Measurements from ENCODE around the gene AGER.
"Not testable (repeated sequence)": the region's sequence is repeated elsewhere in the genome, so short reads cannot be mapped to it uniquely, and the experiment has no call there.

Gene AGER

DNA sequence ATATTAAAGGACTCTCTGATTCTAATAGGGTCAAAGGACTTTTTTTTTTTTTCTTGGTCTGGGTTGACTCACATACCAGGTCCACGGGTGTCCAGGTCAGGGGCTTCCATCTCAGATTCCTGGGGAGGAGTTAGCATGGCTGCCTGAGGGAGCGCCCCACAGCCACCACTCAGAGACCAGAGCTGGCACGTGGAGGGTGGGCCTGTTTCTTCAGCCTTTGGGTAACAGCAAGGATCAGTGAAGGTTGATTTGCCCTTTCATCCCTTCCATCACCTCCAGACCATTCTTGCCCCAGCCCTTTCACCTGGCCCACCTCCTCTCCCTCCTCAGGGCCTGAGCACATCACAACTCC lies 14.3 kb upstream of the AGER start:
- DNase-seq = no peak

GRCh38 chr6:32196682-32197616 lies 12.9 kb upstream of the AGER start:
- DNase-seq = no peak

DNA sequence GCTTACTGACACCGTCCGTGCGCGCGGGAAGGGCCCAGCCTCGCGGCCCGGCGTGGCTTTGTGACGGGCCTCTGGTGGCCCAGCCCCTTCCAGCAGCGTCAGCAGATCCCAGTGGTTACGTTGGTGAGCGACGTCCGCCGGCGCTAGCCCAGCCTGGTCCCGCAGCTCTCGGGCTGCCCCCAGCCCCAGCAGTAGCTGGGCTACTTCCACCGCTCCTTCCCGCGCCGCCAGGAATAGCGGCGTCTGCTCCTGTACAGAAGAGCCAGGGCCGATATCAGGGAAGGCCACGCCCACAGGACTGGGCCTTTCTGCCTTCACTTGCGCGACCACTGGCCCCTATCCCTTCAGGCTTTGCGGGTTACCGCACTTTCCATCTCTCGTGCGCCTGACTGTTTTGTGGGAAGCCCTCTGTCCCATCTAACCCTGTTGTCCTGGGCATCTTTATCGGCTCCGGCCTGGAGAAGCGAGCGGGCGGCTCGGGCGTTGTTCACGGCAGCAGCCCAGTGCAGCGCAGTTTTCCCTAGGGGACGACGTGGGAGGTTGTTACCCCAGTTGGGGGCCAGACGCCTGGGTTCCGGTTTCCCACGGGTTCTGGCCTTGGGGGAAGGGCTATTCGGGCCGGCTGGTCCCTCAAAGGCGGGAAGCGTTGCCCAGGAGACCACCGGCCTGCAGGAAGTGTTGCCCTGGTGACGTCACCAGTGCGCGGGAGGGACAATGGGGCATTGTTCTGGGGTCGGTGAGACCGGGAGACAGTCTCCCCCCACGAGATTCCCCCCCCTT lies 12.0 kb upstream of the AGER start:
- peak; percentile 19 for DNase-seq

DNA sequence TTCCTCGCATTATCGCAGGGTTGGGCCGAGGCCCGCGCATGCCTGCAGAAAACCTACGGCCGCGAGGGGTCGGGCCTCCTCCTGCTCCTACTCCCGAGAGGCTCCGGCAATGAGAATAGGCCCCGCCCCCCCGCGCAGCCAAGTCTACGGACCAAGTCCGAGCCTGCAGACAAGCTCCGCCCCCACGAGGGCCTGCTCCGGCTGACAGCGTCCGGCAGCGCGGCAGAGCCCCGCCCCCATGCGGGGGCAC lies 11.5 kb upstream of the AGER start:
- peak; percentile 97 for DNase-seq

GRCh38 chr6:32194825-32195651 lies 11.0 kb upstream of the AGER start:
- no peak for DNase-seq

GRCh38 chr6:32194388-32194787 lies 10.3 kb upstream of the AGER start:
- DNase-seq = no peak

GRCh38 chr6:32193096-32193495 lies 9.0 kb upstream of the AGER start:
- not testable (repeated sequence) for DNase-seq

- DNase-seq = no peak
Observed at GRCh38 chr6:32192608-32193039, 8.6 kb upstream of the AGER start, which contains the start of gene GPSM3. Gene GPSM3, minus strand, starts transcription at chr6:32192643. Its CDS starts 130 bp downstream, at chr6:32192513.

GRCh38 chr6:32191696-32192607 lies 7.9 kb upstream of the AGER start:
- no peak for DNase-seq

GRCh38 chr6:32190911-32191677 lies 7.0 kb upstream of the AGER start:
- DNase-seq = no peak

DNA sequence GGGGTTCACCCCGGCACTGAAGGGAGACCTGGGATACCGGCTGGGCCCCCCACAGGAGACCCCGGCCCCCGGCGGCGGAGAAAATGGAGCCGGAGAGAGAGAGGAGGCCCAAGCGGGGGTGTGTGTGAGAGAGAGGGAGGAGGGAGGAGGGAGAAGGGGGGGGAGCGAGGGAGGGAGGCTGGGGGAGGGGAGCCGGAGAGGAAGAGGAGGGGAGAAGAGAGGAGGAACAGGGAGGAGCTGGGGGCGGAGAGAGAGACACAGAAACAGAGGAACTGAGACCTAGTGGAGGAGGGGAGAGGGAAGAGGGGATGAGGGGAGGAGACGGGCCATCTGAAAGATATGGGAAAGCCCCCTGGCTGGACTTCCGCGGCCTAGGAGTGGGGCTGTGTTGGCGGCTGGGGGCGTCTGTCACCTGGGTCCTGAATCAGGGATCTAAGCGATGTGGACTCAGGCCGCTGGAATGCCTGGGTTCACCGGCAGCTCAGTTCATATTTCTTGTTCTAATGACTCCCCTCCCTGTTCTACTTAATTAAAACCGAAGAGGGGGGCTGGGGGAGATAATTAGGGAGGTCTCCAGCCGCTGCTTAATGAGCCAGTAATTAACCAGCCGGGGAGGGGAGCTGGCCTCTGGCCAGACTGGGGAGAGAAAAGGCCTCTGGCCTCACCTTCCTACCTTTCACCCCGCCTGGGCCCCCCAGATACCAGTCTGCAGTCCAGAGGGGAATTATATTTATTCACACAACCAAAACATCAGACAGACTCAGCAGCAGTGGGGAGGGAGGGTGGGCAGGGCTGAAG lies 6.2 kb upstream of the AGER start, which contains the start of gene PBX2:
PBX2 (minus strand) TSS at position 149 of the 798 bp plus-strand sequence. CDS start 287 bp downstream, outside the sequence.
- peak; percentile 81 for DNase-seq

DNA sequence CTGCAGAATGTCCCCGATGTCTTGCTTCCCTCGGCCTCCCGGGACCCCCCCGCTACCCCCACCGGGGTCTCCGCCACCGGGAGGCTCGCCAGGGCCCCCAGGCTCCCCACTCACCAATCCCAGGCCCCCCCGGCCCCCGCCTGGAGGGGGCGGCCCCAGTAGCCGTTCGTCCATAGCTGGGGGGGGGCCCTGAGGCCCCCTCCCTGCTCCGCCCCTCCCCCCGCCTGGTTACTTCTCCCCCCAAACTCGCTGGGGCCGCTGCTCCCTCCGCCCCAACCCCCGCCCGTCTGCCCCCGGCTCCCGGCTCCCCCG lies 5.6 kb upstream of the AGER start:
- no peak for DNase-seq

DNA sequence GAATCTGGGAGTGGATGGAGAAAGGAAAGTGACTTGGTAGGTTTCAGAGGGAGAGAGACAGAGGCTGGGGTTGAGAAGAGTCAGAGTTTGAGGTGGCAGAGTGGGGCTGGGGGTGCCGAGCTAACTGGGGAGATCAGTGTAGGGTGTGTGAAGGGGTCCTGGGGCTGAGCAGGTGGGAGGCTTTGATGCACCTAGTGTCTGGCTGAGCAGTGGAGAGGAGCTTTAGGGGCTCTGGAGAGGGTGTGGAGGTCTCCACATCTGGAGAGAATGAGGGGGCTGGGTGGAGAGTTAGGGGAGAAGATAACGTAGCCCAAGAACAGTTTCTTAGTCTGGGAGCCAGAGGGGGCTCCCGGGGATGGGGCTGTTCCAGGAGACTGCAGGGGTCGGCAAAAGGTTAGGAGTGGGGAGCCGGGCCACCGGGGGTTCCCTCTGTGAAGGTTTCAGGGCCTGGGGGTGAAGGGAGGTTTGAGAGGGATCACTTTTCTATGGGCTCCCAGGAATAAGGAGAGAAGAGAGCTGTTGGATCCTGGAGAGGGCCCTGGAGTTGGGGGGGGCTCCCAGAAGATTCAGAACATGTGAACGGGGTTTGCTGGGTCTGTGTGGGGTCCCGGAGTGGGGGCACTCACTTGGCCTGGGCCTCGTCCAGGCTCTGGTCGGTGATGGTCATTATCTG lies 5.2 kb upstream of the AGER start:
- no peak for DNase-seq

GRCh38 chr6:32188381-32189068 lies 4.5 kb upstream of the AGER start:
- no peak for DNase-seq

DNA sequence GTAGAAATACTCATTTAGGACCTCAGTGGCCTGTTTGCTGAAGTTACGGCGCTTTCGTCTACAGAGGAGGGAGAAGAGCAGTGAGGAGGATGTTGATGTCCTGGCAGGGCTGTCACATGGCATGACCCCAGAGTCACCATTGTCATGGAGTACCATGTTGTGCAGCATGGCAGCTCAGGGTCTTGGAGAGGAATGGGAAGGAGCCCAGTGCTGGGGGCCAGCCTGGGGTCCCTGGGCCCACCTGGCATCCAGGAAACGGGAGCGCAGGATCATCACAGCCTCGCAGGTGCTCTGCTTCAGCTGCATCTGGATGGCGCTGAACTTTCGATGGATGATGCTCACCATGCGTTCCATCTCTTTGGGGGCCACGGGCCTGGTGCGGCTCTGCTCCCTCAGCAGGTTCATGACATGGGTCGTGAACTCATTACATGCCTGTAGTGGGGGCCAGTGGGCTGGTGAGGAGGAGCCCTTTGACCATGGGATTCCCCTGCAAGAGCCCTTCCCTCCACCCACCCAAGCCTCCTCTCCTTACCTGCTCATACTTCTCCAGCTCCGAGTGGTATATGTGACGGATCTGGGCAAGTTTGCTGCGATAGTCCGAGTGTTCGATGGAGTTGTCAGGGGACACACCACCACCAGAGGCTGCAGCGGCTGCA lies 3.8 kb upstream of the AGER start:
- DNase-seq = not testable (repeated sequence)

DNA sequence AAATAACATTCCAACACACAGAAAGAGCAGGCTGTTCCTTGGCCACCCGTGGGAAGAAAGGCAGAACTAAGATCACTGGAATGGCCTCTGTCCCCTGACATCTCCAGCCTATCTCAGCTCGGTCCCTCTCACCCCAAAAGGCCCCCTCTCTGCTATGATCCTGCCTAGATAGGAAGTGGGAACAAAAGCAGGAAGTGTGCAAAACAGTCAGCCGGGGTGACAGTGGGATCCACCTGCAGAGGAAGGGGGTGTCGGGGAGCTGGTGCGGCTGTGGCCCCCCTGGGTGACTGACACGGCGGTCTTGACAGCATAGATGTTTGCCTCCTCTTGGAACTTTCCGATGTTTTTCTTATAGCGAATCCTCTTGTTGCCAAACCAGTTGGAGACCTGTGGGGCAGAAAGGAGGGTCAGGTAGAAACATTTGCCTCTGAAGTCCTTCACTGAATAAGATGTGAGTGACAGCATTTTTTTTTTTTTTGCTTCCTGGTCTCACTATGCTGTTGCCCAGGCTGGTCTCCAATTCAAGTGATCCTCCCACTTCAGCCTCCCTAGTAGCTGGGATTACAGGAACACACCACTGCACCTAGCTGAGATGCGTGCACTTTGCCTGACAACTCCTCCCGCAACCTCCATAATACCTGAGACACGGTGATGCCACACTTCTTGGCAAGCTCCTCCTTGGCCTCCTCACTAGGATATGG lies 3.1 kb upstream of the AGER start:
- DNase-seq = no peak

GRCh38 chr6:32186151-32186840 lies 2.2 kb upstream of the AGER start:
- DNase-seq = not testable (repeated sequence)
